WERI-Rb-1 (cell line): ENCODE measurements around the gene CNOT1.

ENCODE experiments used
- DNase-seq: peaks from one replicate; pipeline ENCODE4 v3.0.0-alpha.2; 2020
- H3K27ac ChIP-seq: fragments of 250-450 bp; sonication (Bioruptor Pico); 2 replicates; pipeline ENCODE4 v1.5.1; 2020; ENCODE audit warnings: mild to moderate bottlenecking, moderate library complexity
- H3K27me3 ChIP-seq: fragments of 250-450 bp; sonication (Bioruptor Pico); 2 replicates; pipeline ENCODE4 v1.5.1; 2021; ENCODE audit warnings: mild to moderate bottlenecking, low read depth, moderate library complexity; ENCODE audit not compliant: insufficient read depth, severe bottlenecking
- H3K36me3 ChIP-seq: fragments of 250-450 bp; sonication (Bioruptor Pico); 2 replicates; pipeline ENCODE4 v1.5.1; 2020; ENCODE audit warnings: mild to moderate bottlenecking, moderate library complexity
- H3K4me3 ChIP-seq: 2 replicates; pipeline ENCODE4 v1.5.1; 2011; ENCODE audit warnings: low read depth, mild to moderate bottlenecking, control low read depth, low read length
- H3K9me3 ChIP-seq: fragments of 250-450 bp; sonication (Bioruptor Pico); 2 replicates; pipeline ENCODE4 v1.5.1; 2021; ENCODE audit warnings: mild to moderate bottlenecking, moderate library complexity; ENCODE audit not compliant: severe bottlenecking
- TF ChIP-seq, protein P1 (sequence below): IDR thresholded peaks from 2 replicates; pipeline ENCODE4 v1.5.1; 2011; ENCODE audit warnings: low read depth, mild to moderate bottlenecking, control low read depth, inconsistent platforms, low read length

CNOT1 gene

DNA sequence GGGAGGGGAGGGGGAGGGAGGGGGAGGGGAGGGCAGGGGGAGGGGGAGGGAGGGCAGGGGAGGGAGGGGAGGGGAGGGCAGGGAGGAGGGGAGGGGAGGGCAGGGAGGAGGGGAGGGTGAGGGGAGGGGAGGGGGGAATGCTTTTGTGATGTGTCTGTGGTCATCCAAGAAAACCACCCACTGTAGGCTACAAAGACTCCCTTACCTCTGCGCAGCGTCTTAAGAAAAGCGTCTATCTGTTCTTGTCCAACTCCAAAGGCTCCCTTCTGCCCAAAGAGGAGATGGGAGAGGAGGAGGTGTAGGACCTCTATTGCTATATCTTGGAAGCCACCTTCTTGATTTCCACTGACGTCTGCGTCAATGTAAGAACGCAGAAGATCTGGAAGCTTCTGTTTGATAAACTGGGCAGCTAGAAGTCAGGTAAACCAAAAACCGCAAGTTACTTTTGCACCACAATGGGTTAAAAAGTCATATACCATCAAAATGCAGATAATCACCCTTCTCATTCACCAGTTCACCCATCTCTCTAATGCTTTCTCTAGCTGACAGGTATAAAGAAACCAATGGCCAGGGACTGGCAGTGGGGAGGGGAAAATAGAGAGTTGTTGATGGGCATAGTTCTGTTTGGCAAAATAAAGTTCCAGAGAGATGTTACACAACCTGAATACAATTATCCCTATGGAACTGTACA is 43.1 kb downstream of the CNOT1 start:
- TF ChIP-seq, protein P1, sequence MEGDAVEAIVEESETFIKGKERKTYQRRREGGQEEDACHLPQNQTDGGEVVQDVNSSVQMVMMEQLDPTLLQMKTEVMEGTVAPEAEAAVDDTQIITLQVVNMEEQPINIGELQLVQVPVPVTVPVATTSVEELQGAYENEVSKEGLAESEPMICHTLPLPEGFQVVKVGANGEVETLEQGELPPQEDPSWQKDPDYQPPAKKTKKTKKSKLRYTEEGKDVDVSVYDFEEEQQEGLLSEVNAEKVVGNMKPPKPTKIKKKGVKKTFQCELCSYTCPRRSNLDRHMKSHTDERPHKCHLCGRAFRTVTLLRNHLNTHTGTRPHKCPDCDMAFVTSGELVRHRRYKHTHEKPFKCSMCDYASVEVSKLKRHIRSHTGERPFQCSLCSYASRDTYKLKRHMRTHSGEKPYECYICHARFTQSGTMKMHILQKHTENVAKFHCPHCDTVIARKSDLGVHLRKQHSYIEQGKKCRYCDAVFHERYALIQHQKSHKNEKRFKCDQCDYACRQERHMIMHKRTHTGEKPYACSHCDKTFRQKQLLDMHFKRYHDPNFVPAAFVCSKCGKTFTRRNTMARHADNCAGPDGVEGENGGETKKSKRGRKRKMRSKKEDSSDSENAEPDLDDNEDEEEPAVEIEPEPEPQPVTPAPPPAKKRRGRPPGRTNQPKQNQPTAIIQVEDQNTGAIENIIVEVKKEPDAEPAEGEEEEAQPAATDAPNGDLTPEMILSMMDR: no peak
- no peaks in the 10 kb centered on the region for H3K27me3 ChIP-seq
- no peak for DNase-seq
- no peaks in the 10 kb centered on the region for H3K9me3 ChIP-seq
- no peak overlapping the region for H3K27ac ChIP-seq
- H3K4me3 ChIP-seq: no peak overlapping the region
- H3K36me3 ChIP-seq: peaks cover 90% of the 10 kb centered on the region

DNA sequence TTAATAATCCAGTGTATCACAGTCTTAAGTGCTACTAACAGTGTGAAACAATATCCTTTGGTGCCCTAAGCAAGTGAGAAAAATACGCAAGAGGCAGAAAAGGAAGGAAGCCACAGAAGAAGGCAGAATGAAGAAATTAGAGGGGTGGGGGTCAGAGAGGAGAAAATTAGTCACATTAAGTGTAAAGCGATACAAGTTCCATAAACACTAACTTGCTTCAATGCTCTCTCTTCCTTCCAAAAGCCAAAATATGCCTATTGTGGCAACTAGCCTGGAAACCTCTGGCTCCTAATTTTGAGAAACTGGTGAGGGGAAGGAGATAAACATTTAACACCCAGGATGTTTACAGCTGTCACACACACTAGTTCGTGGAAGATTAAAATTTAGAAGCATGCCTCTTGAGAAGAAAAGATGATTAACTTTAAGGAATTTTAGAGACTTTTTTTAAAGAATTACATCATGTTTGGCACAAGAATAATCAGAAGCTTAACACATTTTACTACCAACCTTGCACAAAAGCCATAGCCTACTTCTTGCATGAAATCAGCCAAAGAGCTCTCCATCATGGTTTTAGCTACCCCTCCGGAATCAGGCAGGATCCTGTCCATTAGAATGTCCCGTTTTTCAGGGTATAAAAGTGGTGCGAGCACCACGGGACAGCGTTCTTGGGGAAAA is 44.7 kb downstream of the CNOT1 start:
- peaks cover 97% of the 10 kb centered on the region for H3K36me3 ChIP-seq
- H3K9me3 ChIP-seq: no peaks in the 10 kb centered on the region
- no peaks in the 10 kb centered on the region for H3K27me3 ChIP-seq
- no peak for DNase-seq
- H3K27ac ChIP-seq: no peak overlapping the region
- H3K4me3 ChIP-seq: no peak overlapping the region
- TF ChIP-seq, protein P1: no peak

DNA sequence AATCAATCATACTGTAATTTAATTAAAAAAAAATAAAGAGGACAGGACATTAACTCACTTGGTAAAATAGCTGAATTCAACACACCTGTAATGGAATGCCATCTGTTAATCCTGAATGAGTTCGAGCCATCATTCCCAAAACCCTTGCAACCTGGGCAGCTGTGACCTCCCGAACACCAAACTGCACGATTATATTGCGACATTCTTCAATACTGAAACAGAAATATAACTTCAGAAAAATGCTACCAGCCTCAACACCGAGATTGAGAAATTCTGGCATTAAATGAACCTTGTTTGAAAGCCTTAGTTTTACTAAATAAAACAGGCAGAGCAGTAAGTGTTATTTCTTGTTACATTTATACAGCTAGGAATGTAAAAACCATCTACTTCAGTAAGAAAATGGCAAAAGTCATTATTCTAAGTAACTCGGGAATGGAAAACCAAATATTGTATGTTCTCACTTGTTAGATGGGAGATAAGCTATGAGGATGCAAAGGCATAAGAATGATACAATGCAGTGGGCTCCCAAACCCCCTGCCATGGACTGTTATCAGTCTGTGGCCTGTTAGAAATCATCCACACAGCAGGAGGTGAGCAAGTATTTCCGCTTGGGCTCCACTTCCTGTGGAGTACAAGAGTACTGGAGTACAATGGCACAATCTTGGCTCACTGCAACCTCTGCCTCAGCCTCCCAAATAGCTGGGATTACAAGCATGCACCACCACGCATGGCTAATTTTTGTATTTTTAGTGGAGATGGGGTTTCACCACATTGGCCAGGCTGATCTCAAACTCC is 46.5 kb downstream of the CNOT1 start:
- no peaks in the 10 kb centered on the region for H3K9me3 ChIP-seq
- H3K27ac ChIP-seq: no peak overlapping the region
- no peak for DNase-seq
- no peaks in the 10 kb centered on the region for H3K27me3 ChIP-seq
- H3K4me3 ChIP-seq: no peak overlapping the region
- peaks cover 95% of the 10 kb centered on the region for H3K36me3 ChIP-seq
- TF ChIP-seq, protein P1: no peak

DNA sequence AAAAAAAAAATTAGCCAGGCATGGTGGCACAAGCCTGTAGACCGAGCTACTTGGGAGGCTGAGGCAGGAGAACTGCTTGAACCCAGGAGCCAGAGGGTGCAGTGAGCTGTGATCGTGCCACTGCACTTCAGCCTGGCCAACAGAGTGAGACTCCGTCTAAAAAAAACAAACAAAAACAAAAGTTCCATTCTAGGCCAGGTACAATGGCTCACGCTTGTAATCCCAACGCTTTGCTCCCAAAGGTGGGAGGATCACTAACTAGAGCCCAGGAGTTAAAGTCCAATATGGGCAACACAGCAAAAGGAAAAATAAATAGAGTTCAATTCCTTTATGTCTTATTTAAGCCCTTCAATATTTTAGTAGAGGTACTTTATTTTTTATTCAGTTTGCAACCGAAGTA is 47.5 kb downstream of the CNOT1 start:
- no peak overlapping the region for H3K27ac ChIP-seq
- no peak overlapping the region for H3K4me3 ChIP-seq
- no peaks in the 10 kb centered on the region for H3K9me3 ChIP-seq
- DNase-seq: no peak
- no peaks in the 10 kb centered on the region for H3K27me3 ChIP-seq
- peaks cover 95% of the 10 kb centered on the region for H3K36me3 ChIP-seq
- TF ChIP-seq, protein P1: no peak

DNA sequence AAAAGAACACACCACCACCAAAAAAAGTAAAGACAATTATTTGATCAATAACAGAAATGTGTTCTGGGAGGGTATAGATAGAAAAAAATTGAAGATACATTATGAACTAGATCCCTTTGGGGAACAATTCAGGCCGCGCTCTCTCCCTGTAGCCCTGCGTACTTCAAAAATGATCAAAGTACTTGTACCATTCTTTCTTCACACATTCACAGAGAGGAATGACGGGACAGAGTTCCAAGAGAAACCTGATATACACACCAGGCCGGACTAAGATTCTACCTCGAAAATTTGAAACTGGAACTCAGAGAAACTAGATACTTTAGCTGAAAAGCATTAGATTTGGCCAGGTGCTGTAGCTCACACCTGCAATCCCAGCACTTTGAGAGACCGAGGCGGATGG is 50.0 kb downstream of the CNOT1 start:
- no peaks in the 10 kb centered on the region for H3K9me3 ChIP-seq
- no peak overlapping the region for H3K4me3 ChIP-seq
- TF ChIP-seq, protein P1: no peak
- DNase-seq: no peak
- no peak overlapping the region for H3K27ac ChIP-seq
- peaks cover 98% of the 10 kb centered on the region for H3K36me3 ChIP-seq
- no peaks in the 10 kb centered on the region for H3K27me3 ChIP-seq
